Measurements from ENCODE around the gene SOBP. TPM values are rescaled to one million over a fixed set of nuclear protein-coding genes. Genes with fewer than 3 reads are reported as not detected.

The SOBP gene
- total RNA-seq, 1 donor from 2014 or later: 1.2 TPM

- no peak for DNase-seq (ENCODE audit: low read depth)
- Histone ChIP-seq H3K4me3 (ENCODE audit: low read depth, low read length) (no peak overlapping the region), H3K36me3 (ENCODE audit: control insufficient read depth, insufficient read depth, low read length) (no peaks in the 10 kb centered on the region), H3K27me3 (ENCODE audit: control insufficient read depth, insufficient read depth, low read length) (no peaks in the 10 kb centered on the region)
- TF ChIP-seq CTCF (IDR thresholded peaks at IDR 0.05; ENCODE audit: insufficient read depth, low read length, poor library complexity, severe bottlenecking): no peak
Measured at GRCh38 chr6:107535626-107536025, 45.7 kb downstream of the SOBP start.

- no peak for DNase-seq (ENCODE audit: low read depth)
- no peak for TF ChIP-seq CTCF (IDR thresholded peaks at IDR 0.05; ENCODE audit: insufficient read depth, low read length, poor library complexity, severe bottlenecking)
- no peaks in the 10 kb centered on the region for H3K36me3 ChIP-seq (ENCODE audit: control insufficient read depth, insufficient read depth, low read length)
- no peak overlapping the region for H3K4me3 ChIP-seq (ENCODE audit: low read depth, low read length)
- no peaks in the 10 kb centered on the region for H3K27me3 ChIP-seq (ENCODE audit: control insufficient read depth, insufficient read depth, low read length)
Measured at GRCh38 chr6:107536180-107536961, 46.5 kb downstream of the SOBP start.

- H3K36me3 ChIP-seq (ENCODE audit: control insufficient read depth, insufficient read depth, low read length): no peaks in the 10 kb centered on the region
- H3K27me3 ChIP-seq (ENCODE audit: control insufficient read depth, insufficient read depth, low read length): no peaks in the 10 kb centered on the region
- no peak overlapping the region for H3K4me3 ChIP-seq (ENCODE audit: low read depth, low read length)
- TF ChIP-seq CTCF (IDR thresholded peaks at IDR 0.05; ENCODE audit: insufficient read depth, low read length, poor library complexity, severe bottlenecking): no peak
- no peak for DNase-seq (ENCODE audit: low read depth)
Measured at GRCh38 chr6:107537559-107537958, 47.6 kb downstream of the SOBP start.

- Histone ChIP-seq H3K27me3 (ENCODE audit: control insufficient read depth, insufficient read depth, low read length) (no peaks in the 10 kb centered on the region), H3K36me3 (ENCODE audit: control insufficient read depth, insufficient read depth, low read length) (no peaks in the 10 kb centered on the region), H3K4me3 (ENCODE audit: low read depth, low read length) (no peak overlapping the region)
- TF ChIP-seq CTCF (IDR thresholded peaks at IDR 0.05; ENCODE audit: insufficient read depth, low read length, poor library complexity, severe bottlenecking): no peak
- DNase-seq (ENCODE audit: low read depth): no peak
Measured at GRCh38 chr6:107538856-107539387, 49.0 kb downstream of the SOBP start.

- DNase-seq (ENCODE audit: low read depth): peak; percentile 31
- H3K27me3 ChIP-seq (ENCODE audit: control insufficient read depth, insufficient read depth, low read length): no peaks in the 10 kb centered on the region
- H3K4me3 ChIP-seq (ENCODE audit: low read depth, low read length): no peak overlapping the region
- TF ChIP-seq CTCF (IDR thresholded peaks at IDR 0.05; ENCODE audit: insufficient read depth, low read length, poor library complexity, severe bottlenecking): no peak
- no peaks in the 10 kb centered on the region for H3K36me3 ChIP-seq (ENCODE audit: control insufficient read depth, insufficient read depth, low read length)
Measured at GRCh38 chr6:107539409-107539808, 49.5 kb downstream of the SOBP start.

Measured in kidney epithelial cell (primary cell).